Measurements from ENCODE around the gene PANK1. TPM values are rescaled to one million over a fixed set of nuclear protein-coding genes. Genes with fewer than 3 reads are reported as not detected.
A peak's percentile ranks its signal among the peaks of the same experiment; 100 is the strongest.

The PANK1 gene
- total RNA-seq, 1 experiment from 2014 or later = 19.2 TPM

DNA sequence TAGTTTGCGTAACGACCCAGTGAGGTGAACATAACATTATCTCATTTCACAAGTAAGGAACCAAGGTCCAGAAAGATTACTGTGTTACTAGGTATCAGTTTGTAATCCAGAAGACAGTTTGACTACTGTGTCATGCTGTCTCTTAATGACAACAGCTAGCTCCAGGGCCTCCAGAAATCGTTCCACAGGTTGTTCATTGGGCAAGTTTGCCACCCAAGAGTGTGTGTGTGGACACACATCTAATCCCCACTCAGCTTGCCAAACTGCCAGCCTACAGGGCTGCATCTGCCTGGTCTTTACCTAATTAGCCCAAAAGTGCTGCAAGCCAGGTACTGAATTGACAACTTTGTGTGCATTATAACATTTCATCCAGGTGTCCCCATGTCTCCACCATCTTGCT is 81.7 kb downstream of the PANK1 start:
- H3K4me1 ChIP-seq (ENCODE audit: insufficient read depth, low read length, poor library complexity, severe bottlenecking) = no peaks in the 10 kb centered on the region
- H3K4me3 ChIP-seq (ENCODE audit: low read depth, low read length, poor library complexity, severe bottlenecking) = no peak overlapping the region
- no peak for DNase-seq (ENCODE audit: low spot score)
- no TSS peak for BruUV-seq (replicated peaks)
- ChIA-PET CTCF (no interaction called here), POLR2A (ENCODE audit: low non-redundant PET) (no interaction called here)
- no peaks in the 10 kb centered on the region for H3K27me3 ChIP-seq (replicated peaks; ENCODE audit: insufficient read depth, low read depth, low read length, poor library complexity)
- intact Hi-C loops (cut with micrococcal nuclease; ENCODE audit: unreplicated experiment) = loop anchor here (5.0 kb wide), 1 partner anchor 346 kb away; no protein-coding TSS in a partner anchor
- no peaks in the 10 kb centered on the region for H3K36me3 ChIP-seq (ENCODE audit: insufficient read depth, low read length, poor library complexity, severe bottlenecking)
- TF ChIP-seq EZH2 (IDR thresholded peaks at IDR 0.05; ENCODE audit: borderline replicate concordance, low read depth, low read length, poor library complexity, severe bottlenecking) = no peak
- TF ChIP-seq, protein P1, sequence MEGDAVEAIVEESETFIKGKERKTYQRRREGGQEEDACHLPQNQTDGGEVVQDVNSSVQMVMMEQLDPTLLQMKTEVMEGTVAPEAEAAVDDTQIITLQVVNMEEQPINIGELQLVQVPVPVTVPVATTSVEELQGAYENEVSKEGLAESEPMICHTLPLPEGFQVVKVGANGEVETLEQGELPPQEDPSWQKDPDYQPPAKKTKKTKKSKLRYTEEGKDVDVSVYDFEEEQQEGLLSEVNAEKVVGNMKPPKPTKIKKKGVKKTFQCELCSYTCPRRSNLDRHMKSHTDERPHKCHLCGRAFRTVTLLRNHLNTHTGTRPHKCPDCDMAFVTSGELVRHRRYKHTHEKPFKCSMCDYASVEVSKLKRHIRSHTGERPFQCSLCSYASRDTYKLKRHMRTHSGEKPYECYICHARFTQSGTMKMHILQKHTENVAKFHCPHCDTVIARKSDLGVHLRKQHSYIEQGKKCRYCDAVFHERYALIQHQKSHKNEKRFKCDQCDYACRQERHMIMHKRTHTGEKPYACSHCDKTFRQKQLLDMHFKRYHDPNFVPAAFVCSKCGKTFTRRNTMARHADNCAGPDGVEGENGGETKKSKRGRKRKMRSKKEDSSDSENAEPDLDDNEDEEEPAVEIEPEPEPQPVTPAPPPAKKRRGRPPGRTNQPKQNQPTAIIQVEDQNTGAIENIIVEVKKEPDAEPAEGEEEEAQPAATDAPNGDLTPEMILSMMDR (conservative IDR thresholded peaks at IDR 0.05; ENCODE audit: low read depth, low read length) = no peak
- no peaks in the 10 kb centered on the region for H3K9me3 ChIP-seq (ENCODE audit: low read depth, low read length, poor library complexity, severe bottlenecking)
- H3K27ac ChIP-seq (ENCODE audit: low read depth, low read length, poor library complexity, severe bottlenecking) = no peak overlapping the region

DNA sequence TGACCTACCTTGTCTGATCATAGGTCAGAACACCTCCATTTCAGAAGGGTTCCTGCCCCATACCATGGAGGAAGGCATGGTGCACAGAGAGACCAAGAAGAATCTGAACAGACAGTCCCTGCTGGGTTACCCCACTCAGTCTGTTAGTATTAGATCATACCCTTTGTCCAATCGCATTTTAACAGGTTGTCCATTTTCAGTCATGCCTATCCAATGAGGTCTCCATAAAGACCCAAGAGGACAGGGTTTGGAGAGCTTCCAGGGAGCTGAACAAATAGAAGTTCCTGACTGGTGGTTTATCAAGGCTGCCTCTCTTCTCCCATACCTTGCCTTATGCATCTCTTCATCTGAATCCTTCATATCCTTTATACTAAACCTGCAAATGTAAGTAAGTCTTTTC is 88.4 kb downstream of the PANK1 start:
- ChIA-PET POLR2A (ENCODE audit: low non-redundant PET) (no interaction called here), CTCF (no interaction called here)
- H3K27me3 ChIP-seq (replicated peaks; ENCODE audit: insufficient read depth, low read depth, low read length, poor library complexity) = no peaks in the 10 kb centered on the region
- intact Hi-C loops (cut with micrococcal nuclease; ENCODE audit: unreplicated experiment) = no loop called here
- TF ChIP-seq, protein P1 (conservative IDR thresholded peaks at IDR 0.05; ENCODE audit: low read depth, low read length) = no peak
- TF ChIP-seq EZH2 (IDR thresholded peaks at IDR 0.05; ENCODE audit: borderline replicate concordance, low read depth, low read length, poor library complexity, severe bottlenecking) = no peak
- no peak overlapping the region for H3K27ac ChIP-seq (ENCODE audit: low read depth, low read length, poor library complexity, severe bottlenecking)
- H3K4me3 ChIP-seq (ENCODE audit: low read depth, low read length, poor library complexity, severe bottlenecking) = no peak overlapping the region
- no peak for DNase-seq (ENCODE audit: low spot score)
- H3K4me1 ChIP-seq (ENCODE audit: insufficient read depth, low read length, poor library complexity, severe bottlenecking) = no peaks in the 10 kb centered on the region
- no TSS peak for BruUV-seq (replicated peaks)
- no peaks in the 10 kb centered on the region for H3K36me3 ChIP-seq (ENCODE audit: insufficient read depth, low read length, poor library complexity, severe bottlenecking)
- no peaks in the 10 kb centered on the region for H3K9me3 ChIP-seq (ENCODE audit: low read depth, low read length, poor library complexity, severe bottlenecking)

DNA sequence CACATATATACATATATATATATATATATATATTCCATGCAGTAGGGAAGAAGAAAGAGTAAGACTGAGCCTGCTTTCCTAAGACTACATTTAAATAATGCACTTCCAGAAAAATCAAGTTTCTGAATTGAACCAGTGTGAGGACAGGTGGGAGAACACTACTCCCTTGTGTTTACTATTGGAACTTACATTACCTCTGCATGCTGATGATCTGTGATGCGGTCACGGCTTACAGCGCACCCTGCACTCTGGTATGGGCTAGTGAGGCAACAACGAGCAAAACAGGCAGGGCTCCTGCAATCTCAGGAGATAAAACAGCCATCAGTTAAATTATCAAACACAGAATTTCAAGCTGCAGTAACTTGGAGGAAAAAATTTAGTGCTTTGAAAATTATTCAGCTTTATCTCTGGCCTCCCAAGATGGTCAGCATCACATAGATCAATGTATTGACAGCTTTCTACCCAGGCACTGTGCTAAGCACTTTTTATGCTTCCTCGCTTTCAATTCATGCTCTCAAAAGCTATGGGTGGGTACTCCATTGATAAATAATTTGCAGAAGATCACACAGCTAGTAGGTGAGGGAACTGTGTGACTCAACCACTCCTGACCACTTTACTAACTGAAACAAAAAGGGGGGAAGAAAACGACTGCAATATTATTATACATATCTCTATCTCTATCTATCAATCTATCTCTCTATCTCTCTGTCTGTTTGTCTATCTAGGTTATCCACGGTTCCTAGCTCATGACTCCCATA is 89.2 kb downstream of the PANK1 start:
- no peak for TF ChIP-seq EZH2 (IDR thresholded peaks at IDR 0.05; ENCODE audit: borderline replicate concordance, low read depth, low read length, poor library complexity, severe bottlenecking)
- TF ChIP-seq, protein P1 (conservative IDR thresholded peaks at IDR 0.05; ENCODE audit: low read depth, low read length) = peak; percentile 44; the same call in 1 of the 2 replicates
- peak; percentile 34 for DNase-seq (ENCODE audit: low spot score)
- Histone ChIP-seq H3K4me1 (ENCODE audit: insufficient read depth, low read length, poor library complexity, severe bottlenecking) (no peaks in the 10 kb centered on the region), H3K36me3 (ENCODE audit: insufficient read depth, low read length, poor library complexity, severe bottlenecking) (no peaks in the 10 kb centered on the region), H3K27me3 (replicated peaks; ENCODE audit: insufficient read depth, low read depth, low read length, poor library complexity) (no peaks in the 10 kb centered on the region), H3K27ac (ENCODE audit: low read depth, low read length, poor library complexity, severe bottlenecking) (no peak overlapping the region), H3K9me3 (ENCODE audit: low read depth, low read length, poor library complexity, severe bottlenecking) (no peaks in the 10 kb centered on the region), H3K4me3 (ENCODE audit: low read depth, low read length, poor library complexity, severe bottlenecking) (no peak overlapping the region)
- intact Hi-C loops (cut with micrococcal nuclease; ENCODE audit: unreplicated experiment) = no loop called here
- no TSS peak for BruUV-seq (replicated peaks)
- ChIA-PET CTCF (interaction anchor here (0.6 kb wide), 2 partner anchors 40 to 1837 kb away, joined by 3 to 15 read pairs; no protein-coding TSS in a partner anchor), POLR2A (ENCODE audit: low non-redundant PET) (no interaction called here)

Data from A673 (cell line).